Measurements from ENCODE around the gene FAAH. TPM values are rescaled to one million over a fixed set of nuclear protein-coding genes. Genes with fewer than 3 reads are reported as not detected.

Gene FAAH
- total and polyA plus RNA-seq, 12 donors, result 12.0 to 162 (median 38.8) TPM

GRCh38 chr1:46423574-46424240, 29.6 kb downstream of the FAAH start:
- TF ChIP-seq CTCF (IDR thresholded peaks at IDR 0.05) (no peak), POLR2A (IDR thresholded peaks at IDR 0.05) (no peak)
- no peak overlapping the region for H3K4me3 ChIP-seq
- H3K36me3 ChIP-seq (replicated peaks in 1 of 2), result no peaks in the 10 kb centered on the region
- H3K27me3 ChIP-seq, result no peaks in the 10 kb centered on the region
- H3K27ac ChIP-seq, result no peak overlapping the region
- intact Hi-C loops (cut with DNase I), result no loop called here
- DNase-seq, result no peak
- WGBS, 4 donors, result 72 to 83% (median 79%) methylated on average over 13 to 16 of the region's 16 CpGs
- H3K4me1 ChIP-seq (replicated peaks in 1 of 2), result no peaks in the 10 kb centered on the region
- H3K9me3 ChIP-seq (replicated peaks in 1 of 3), result no peaks in the 10 kb centered on the region

- no peaks in the 10 kb centered on the region for H3K27me3 ChIP-seq
- no peak for DNase-seq
- intact Hi-C loops (cut with DNase I), result no loop called here
Observed at GRCh38 chr1:46424730-46425129, 30.6 kb downstream of the FAAH start.

GRCh38 chr1:46425726-46426125, 31.6 kb downstream of the FAAH start:
- Histone ChIP-seq H3K9me3 (replicated peaks in 1 of 3) (no peaks in the 10 kb centered on the region), H3K36me3 (replicated peaks in 1 of 2) (no peaks in the 10 kb centered on the region), H3K4me1 (replicated peaks in 1 of 2) (no peaks in the 10 kb centered on the region), H3K27ac (no peak overlapping the region), H3K4me3 (no peak overlapping the region), H3K27me3 (no peaks in the 10 kb centered on the region)
- 46 to 69% (median 58%) methylated on average over 4 of the region's 4 CpGs for WGBS, 4 donors
- TF ChIP-seq CTCF (IDR thresholded peaks at IDR 0.05), result no peak
- no peak for TF ChIP-seq POLR2A (IDR thresholded peaks at IDR 0.05)
- intact Hi-C loops (cut with DNase I), result no loop called here
- no peak for DNase-seq

More at GRCh38 chr1:46424730-46425129, 30.6 kb downstream of the FAAH start:
- no peaks in the 10 kb centered on the region for H3K4me1 ChIP-seq (replicated peaks in 1 of 2)
- WGBS, 4 donors, result 70 to 85% (median 78%) methylated on average over 2 to 4 of the region's 4 CpGs
- H3K9me3 ChIP-seq (replicated peaks in 1 of 3), result no peaks in the 10 kb centered on the region
- H3K4me3 ChIP-seq, result no peak overlapping the region
- TF ChIP-seq CTCF (IDR thresholded peaks at IDR 0.05), result no peak
- no peak for TF ChIP-seq POLR2A (IDR thresholded peaks at IDR 0.05)
- H3K36me3 ChIP-seq (replicated peaks in 1 of 2), result no peaks in the 10 kb centered on the region
- no peak overlapping the region for H3K27ac ChIP-seq

GRCh38 chr1:46427541-46427940, 33.4 kb downstream of the FAAH start:
- intact Hi-C loops (cut with DNase I), result no loop called here
- Histone ChIP-seq H3K4me3 (no peak overlapping the region), H3K4me1 (replicated peaks in 1 of 2) (no peaks in the 10 kb centered on the region), H3K9me3 (replicated peaks in 1 of 3) (no peaks in the 10 kb centered on the region), H3K27me3 (no peaks in the 10 kb centered on the region), H3K27ac (no peak overlapping the region), H3K36me3 (replicated peaks in 1 of 2) (no peaks in the 10 kb centered on the region)
- TF ChIP-seq CTCF (IDR thresholded peaks at IDR 0.05) (no peak), POLR2A (IDR thresholded peaks at IDR 0.05) (no peak)
- no peak for DNase-seq
- 58 to 72% (median 66%) methylated on average over 2 of the region's 2 CpGs for WGBS, 4 donors
